Nucleus accumbens (tissue), 56 donors: ENCODE results near the gene PBRM1.
"Not testable (repeated sequence)": the region's sequence is repeated elsewhere in the genome, so short reads cannot be mapped to it uniquely, and the experiment has no call there.

Source experiments
- DNase-seq, 56 donors: peaks; one replicate each; lab custom pipeline; 2025; lab: John Stamatoyannopoulos, UW

PBRM1 gene

DNA sequence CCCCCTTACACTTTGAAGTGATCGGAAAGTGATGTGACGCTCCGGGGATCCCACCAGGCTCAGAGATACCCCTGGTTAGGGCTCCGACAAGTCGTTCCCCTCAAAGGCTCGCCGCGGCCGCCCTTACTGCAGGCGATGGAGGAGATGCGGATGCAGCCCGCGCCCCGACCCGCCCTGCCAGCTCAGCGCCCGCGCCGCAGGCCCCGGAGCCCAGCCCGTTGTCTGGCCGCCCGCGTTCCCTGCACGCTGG, 19.6 kb upstream of the PBRM1 start:
- peak in 1 of 56 donors; percentile 64 for DNase-seq

- peak in 1 of 56 donors; percentile 15 for DNase-seq
Measured at GRCh38 chr3:52704611-52705437, 19.1 kb upstream of the PBRM1 start.

- DNase-seq, result no peak
Measured at GRCh38 chr3:52703341-52703740, 17.6 kb upstream of the PBRM1 start.

DNA sequence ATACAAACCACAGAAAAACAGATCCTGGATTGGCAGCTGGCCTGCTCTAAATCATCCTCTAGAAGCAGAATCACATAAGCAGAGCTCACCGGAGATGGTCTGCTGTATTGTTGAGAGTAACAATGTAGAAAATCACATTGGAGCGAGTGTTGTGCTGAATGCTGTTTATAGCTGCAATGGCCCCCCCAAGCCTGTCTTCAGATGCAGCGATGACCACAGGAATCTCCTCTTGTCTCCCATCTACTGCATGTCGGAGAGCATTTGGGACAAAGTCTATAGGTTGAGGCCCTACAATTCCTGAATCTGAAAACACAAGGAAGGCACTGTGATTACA, 11.9 kb upstream of the PBRM1 start:
- DNase-seq, result no peak

GRCh38 chr3:52696830-52697631, 11.3 kb upstream of the PBRM1 start:
- DNase-seq, result no peak

- DNase-seq, result no peak
Measured at GRCh38 chr3:52695798-52696671, 10.3 kb upstream of the PBRM1 start.

DNA sequence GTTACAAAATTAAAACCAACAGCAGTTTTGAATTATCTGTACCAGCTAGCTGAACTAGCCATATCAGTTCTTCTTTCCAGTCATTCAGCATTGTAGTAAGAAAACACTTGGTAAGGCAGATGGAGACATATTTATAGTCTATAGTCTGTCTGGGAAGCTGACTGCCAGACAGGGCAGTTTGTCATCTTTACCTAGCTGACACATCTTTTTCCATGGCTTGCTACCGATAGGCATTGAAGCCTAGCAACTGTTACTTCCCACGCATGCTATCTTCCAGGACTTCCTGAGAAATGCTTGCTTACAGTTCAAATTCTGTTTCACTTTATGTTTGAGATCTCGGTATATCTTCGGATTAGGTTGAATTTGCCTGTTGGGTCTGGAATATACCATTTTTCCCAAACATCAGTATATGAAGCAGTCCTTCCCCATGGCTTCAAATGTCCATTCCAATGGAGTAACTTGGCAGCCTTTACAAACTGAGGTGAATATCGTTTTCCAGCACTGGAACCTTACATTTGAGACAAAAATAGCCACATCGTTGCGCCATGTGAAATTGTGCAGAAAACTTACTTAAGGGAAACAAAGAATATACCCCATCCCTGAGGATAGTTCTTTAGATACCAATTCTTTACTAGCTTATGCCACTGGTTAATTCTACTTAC, 8.9 kb upstream of the PBRM1 start:
- no peak for DNase-seq

DNA sequence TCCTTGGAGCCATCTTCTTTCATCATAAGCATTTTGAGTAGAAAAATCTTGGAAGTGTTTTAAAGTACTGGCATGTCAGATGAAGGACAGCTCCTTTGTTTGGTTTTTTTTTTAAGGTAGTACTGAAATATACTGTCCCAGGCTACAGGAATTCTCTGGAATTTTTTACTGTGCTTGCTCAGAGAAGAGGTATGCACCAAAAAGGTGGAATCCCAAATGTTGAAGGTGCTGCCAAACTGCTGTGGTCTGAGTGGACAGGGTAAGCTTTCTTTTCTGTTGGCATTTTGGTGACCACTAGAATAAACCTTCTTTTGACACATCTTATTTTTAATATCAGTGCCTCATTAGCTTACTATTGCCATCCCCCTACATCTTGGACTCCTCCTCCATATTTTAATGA, 7.4 kb upstream of the PBRM1 start:
- DNase-seq, result no peak

- DNase-seq, result no peak
Measured at GRCh38 chr3:52690560-52690959, 4.8 kb upstream of the PBRM1 start.

DNA sequence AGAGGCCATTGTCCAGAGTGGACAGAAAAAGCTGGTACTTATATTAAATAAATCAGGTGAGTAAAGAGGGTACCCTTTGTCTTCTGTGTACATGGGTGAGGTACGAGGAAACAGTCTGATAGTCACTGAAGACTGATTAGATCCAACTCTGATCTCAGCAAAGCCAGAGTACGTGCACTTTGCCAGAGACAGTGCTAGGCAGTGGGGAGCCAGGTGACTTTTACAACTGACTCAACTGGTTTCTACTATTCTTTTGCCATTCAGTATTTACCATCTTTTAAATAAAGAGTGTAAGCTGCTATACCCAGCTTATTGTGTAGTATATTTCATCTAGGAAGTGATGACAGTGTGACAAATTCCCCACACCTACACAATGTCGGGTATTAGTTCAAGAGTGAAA, 3.4 kb upstream of the PBRM1 start:
- no peak for DNase-seq

DNA sequence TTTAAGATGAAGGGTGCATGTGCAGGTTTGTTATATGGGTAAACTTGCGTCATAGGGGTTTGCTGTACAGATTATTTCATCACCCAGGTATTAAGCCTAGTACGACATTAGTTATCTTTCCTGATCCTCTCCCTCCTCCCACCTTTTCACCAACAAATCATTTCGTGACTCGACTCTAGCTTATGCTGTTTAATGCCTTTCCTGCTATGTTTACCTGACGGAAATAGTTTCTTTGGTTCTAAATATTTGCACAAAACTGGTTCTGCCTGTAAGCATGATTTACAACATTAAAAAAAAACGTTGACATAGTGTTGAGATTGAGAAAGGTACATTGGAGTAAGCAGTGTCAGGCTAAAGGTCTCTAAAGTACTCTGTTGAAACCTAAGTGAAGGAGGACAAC, 2.6 kb upstream of the PBRM1 start:
- no peak for DNase-seq

GRCh38 chr3:52685285-52685708, 416 bp downstream of the PBRM1 start:
- peak in 40 of 56 donors; percentile 49 to 93 (median 82) for DNase-seq

DNA sequence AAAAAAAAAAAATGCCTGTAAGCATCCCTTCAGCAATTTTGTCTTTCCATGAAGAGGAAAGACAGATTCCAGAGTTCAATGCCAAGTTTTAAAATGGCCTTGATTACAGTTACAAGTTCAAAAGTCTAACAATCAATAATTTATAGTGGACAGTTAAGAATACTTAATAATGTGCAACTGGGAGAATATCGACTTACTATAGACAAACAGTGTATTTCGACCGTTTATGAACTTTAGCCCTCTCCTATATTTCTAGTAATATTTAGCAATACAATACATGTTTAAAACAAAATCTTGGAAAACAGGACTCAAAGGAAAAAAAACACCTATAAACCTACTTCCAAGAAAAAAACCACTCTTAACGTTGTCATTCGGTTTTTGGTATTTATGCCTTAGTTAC, 1.5 kb downstream of the PBRM1 start:
- no peak for DNase-seq

DNA sequence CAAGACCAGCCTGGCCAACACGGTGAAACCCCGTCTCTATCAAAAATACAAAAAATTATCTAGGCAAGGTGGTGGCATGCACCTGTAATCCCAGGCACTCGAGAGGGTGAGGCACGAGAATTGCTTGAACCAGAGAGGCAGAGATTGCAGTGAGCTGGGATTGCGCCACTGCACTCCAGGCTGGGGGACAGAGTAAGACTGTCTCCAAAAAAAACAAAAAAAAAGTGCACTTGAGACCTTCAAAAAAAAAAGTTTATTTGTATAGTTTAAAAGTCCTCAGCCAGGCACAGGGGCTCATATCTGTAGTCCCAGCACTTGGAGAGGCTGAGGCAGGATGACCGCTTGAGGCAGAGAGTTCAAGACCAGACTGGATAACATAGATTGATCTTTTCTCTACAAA, 2.1 kb downstream of the PBRM1 start:
- no peak for DNase-seq

DNA sequence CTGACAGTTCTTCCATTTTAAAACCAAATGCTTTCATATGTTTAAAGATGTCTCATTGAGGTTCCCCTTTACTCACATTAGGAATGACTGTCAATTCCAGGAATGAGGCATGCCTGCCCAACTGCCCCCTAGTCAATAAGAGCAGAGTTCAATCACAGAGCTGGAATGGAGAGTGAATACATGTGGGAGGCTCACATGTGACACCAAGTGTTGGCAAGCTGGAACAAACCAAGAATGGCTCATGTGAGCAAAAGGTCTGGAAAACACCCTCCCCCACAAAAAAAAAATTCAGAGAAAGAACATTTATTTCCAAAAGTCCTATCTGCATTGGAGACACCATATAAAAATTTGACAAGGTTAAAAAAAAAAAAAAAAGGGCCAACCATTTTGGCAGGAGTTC, 3.7 kb downstream of the PBRM1 start:
- DNase-seq, result peak in 19 of 56 donors; percentile 1 to 31 (median 10)

DNA sequence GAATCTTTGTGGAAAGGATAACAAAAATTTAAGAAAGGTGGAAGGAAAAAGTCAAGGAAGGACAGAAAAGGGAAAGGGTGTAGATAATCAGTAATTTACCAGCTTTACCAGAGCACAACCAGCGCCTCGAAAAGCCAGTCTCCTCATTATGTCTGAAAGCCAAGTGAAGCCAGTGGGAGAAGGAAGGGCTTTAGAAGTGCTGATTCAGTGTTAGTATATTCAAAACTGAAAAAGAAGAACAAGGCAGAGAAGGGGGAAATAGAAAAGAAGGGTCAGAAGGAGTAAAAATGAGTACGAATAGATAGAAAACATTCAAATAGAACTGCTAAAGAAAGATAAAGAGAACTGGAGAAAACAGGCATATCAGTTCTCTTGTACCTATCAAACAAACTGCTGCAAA, 4.1 kb downstream of the PBRM1 start:
- DNase-seq, result no peak

GRCh38 chr3:52679811-52680210, 5.9 kb downstream of the PBRM1 start:
- DNase-seq, result no peak

DNA sequence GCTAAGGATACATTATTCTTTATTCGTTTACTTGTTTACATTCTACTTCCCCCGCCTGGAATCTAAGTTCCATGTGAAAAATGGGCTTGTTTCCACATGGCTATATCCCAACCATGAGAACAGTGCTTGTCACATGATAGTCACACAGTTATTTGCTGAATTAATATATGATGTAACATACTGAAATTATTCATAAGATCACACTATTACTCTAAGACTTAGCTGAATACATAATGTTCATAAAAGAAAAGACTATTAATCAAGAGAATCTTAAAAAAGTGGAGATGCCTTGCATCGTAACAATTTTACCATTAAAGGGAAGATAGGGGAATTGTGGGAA, 6.5 kb downstream of the PBRM1 start:
- no peak for DNase-seq

DNA sequence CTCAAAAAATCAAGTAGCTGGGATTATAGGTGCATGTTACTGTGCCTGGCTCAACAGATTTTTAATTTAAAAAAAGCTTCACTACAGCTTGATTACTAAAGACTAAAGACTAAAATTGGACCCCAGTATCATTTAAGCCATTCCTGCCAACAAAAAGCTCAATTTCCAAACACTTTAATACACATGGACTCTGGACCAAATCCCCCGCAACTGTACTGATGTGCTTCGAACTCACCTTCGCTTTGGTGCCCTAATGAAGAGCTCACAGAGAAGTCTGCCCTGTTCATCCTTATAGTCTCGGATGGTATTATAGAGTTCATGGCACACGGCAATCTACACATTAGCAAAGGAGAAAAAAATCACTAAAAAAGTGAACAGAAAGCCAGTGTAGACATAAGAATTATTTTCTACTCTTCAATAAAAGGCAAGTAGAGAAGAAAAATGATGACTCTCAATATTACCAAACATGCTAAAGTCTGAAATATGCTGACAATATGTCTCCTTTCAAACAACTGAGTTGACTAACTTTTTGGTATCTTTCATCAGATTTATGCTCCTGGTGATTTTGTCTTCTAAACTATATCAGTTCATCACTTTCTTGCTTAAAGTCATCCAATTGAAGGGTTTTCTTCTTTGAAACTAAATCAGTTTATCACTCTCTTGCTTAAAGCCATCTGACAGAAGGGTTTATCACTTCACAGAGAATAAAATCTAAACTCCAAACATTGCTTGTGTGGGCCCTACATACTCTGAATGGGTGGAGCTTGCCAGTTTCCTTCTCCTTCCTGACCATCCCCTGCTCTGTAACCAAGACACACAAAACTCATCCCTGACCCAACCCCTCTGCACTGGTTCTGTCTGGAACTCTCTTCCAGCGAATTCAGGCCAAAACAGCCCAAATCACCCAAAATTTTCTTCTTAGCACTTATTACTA, 7.2 kb downstream of the PBRM1 start:
- no peak for DNase-seq

DNA sequence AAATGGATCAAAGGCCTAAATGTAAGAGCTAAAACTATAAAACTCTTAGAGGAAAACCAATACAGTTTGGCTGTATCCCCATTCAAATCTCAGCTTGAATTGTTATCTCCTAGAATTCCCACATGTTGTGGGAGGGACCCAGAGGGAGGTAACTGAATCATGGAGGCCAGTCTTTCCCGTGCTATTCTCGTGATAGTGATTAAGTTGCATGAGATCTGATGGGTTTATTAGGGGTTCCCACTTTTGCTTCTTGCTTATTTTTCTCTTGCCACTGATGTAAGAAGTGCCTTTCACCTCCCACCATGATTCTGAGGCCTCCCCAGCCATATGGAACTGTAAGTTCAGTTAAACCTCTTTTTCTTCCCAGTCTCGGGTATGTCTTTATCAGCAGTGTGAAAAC, 9.5 kb downstream of the PBRM1 start:
- not testable (repeated sequence) for DNase-seq
